Adrenal gland (tissue), 12 donors: ENCODE measurements around the gene CYP3A7. TPM values are rescaled to one million over a fixed set of nuclear protein-coding genes. Genes with fewer than 3 reads are reported as not detected.
"Not testable (repeated sequence)": the region's sequence is repeated elsewhere in the genome, so short reads cannot be mapped to it uniquely, and the experiment has no call there.

Experiments used
- DNase-seq, 7 donors: peaks; one replicate each; pipeline ENCODE4 v3.0.0-alpha.2; 2019 to 2020
- H3K27ac ChIP-seq, 5 donors: fragments of 200-600 bp; sonication (generic) in 4 of 5; 1 replicate in 3 of 5; 2 replicates in 2 of 5; pipeline versions ENCODE4 v1.5.1 to v1.8.0; 2016 to 2020; ENCODE audit warnings: mild to moderate bottlenecking in 1 of 5
- H3K27me3 ChIP-seq: fragments of 200-600 bp; 2 replicates; pipeline ENCODE4 v1.8.0; 2021
- H3K36me3 ChIP-seq, 2 donors: fragments of 200-600 bp; replicated peaks in 1 of 2; 1 replicate in 1 of 2; 2 replicates in 1 of 2; pipeline versions ENCODE4 v1.5.1 to v1.8.0; 2018 to 2022
- H3K4me1 ChIP-seq, 2 donors: fragments of 200-600 bp; replicated peaks in 1 of 2; 1 replicate in 1 of 2; 2 replicates in 1 of 2; pipeline versions ENCODE4 v1.5.1 to v1.8.0; 2018 to 2021
- H3K4me3 ChIP-seq, 4 donors: fragments of 200-600 bp; sonication (generic) in 3 of 4; one replicate each; pipeline ENCODE4 v1.5.1; 2016 to 2018
- H3K9me3 ChIP-seq, 3 donors: fragments of 200-600 bp; sonication (generic) in 1 of 3; replicated peaks in 1 of 3; 1 replicate in 2 of 3; 2 replicates in 1 of 3; pipeline versions ENCODE4 v1.5.1 to v1.8.0; 2016 to 2021
- CTCF ChIP-seq, 6 experiments: fragments of 450-650 bp in 4 of 6; fragments of 200-600 bp in 2 of 6; sonication (generic) in 1 of 6; IDR thresholded peaks; 1 replicate in 5 of 6; 2 replicates in 1 of 6; pipeline versions ENCODE4 v1.5.1 to v1.8.0; 2016 to 2021; ENCODE audit warnings: antibody characterized with exemption in 6 of 6, mild to moderate bottlenecking in 2 of 6, moderate library complexity in 1 of 6
- POLR2A ChIP-seq, 2 donors: fragments of 450-650 bp; IDR thresholded peaks; one replicate each; pipeline ENCODE4 v1.6.1; 2017; ENCODE audit warnings: antibody characterized with exemption in 2 of 2, mild to moderate bottlenecking in 2 of 2, moderate library complexity in 1 of 2
- WGBS, 4 donors: extraction: QIAGEN DNeasy Blood & Tissue Kit in 2 of 4; methylation state at CpG; one replicate each; pipeline versions ENCODE4 v1.1.5 to v1.1.7; 2013 to 2017; 5-methylcytosine and 5-hydroxymethylcytosine counted together
- intact Hi-C, 2 donors: fragments of 100-400 bp; cut with DNase I; formaldehyde crosslinking; loops; one replicate each; pipeline versions ENCODE4 v1.14.1 to v1.15.0; 2022 to 2023
- polyA plus RNA-seq, 3 donors: library from polyadenylated mRNA; stranded (reverse); fragments of 200-250 nt in 2 of 3; fragments of 350-450 nt in 1 of 3; fragmentation: Illumina TruSeq in 1 of 3; extraction: RNeasy Lipid Tissue Mini Kit (QIAGEN cat#74804) in 1 of 3; gene quantifications; one replicate each; pipeline ENCODE4 v1.2.3, GENCODE V29; 2013 to 2014
- total RNA-seq, 9 donors: library from RNA; depleted of rRNA in 4 of 9; stranded (reverse); fragments of >200 nt in 4 of 9; fragments of 120-200 nt in 1 of 9; fragmentation: NEBNext Ultra II Directional in 1 of 9; extraction: Animal tissue kit (Norgen Biotek cat#: 25700) in 1 of 9; gene quantifications; one replicate each; pipeline versions ENCODE4 v1.1.0 to v1.2.4, GENCODE V29; 2013 to 2023
- donor health status: healthy with polysubstance abuse.
- donor health status: Bipolar disorder and iron deficiency.
- donor health status: DM: yes; HTN: yes; CAD: no.
- donor health status: DM: no; HTN: no; CAD: no.
- donor health status: DM: no; HTN: no; CAD: no.
- donor health status: DM: yes; HTN: yes; CAD: no.

The CYP3A7 gene
- total and polyA plus RNA-seq, 12 donors, result 0.09 to 3.0 (median 0.65) TPM; not detected in 3

GRCh38 chr7:99694201-99694911, 40.6 kb downstream of the CYP3A7 start:
- Histone ChIP-seq H3K9me3 (no peaks in the 10 kb centered on the region), H3K27ac (no peak overlapping the region), H3K36me3 (no peaks in the 10 kb centered on the region), H3K4me1 (no peaks in the 10 kb centered on the region), H3K27me3 (no peaks in the 10 kb centered on the region), H3K4me3 (no peak overlapping the region)
- intact Hi-C loops, result no loop called here
- DNase-seq, result no peak
- WGBS, 4 donors, result 84 to 94% (median 90%) methylated on average over 5 of the region's 5 CpGs
- TF ChIP-seq CTCF (IDR thresholded peaks at IDR 0.05) (no peak), POLR2A (IDR thresholded peaks at IDR 0.05) (no peak)

- no peaks in the 10 kb centered on the region for H3K9me3 ChIP-seq
- no peak for TF ChIP-seq CTCF (IDR thresholded peaks at IDR 0.05)
- no peak for TF ChIP-seq POLR2A (IDR thresholded peaks at IDR 0.05)
- H3K27me3 ChIP-seq, result no peaks in the 10 kb centered on the region
- H3K27ac ChIP-seq, result no peak overlapping the region
- H3K4me1 ChIP-seq, result no peaks in the 10 kb centered on the region
- intact Hi-C loops, result no loop called here
- no peaks in the 10 kb centered on the region for H3K36me3 ChIP-seq
- WGBS, 4 donors, result 64 to 72% (median 70%) methylated on average over 8 to 9 of the region's 9 CpGs
- DNase-seq, result no peak
- H3K4me3 ChIP-seq, result no peak overlapping the region
These were observed 41.4 kb downstream of the CYP3A7 start for GRCh38 chr7:99693427-99694200.

GRCh38 chr7:99693100-99693426, 41.9 kb downstream of the CYP3A7 start:
- Histone ChIP-seq H3K27ac (no peak overlapping the region), H3K36me3 (no peaks in the 10 kb centered on the region), H3K9me3 (no peaks in the 10 kb centered on the region), H3K4me3 (no peak overlapping the region), H3K4me1 (no peaks in the 10 kb centered on the region), H3K27me3 (no peaks in the 10 kb centered on the region)
- 68 to 71% methylated on average over 5 of the region's 5 CpGs; no CpG with 5 or more reads in 2 of the 4 donors for WGBS, 4 donors
- no peak for DNase-seq
- TF ChIP-seq POLR2A (IDR thresholded peaks at IDR 0.05) (no peak), CTCF (IDR thresholded peaks at IDR 0.05) (no peak)
- intact Hi-C loops, result no loop called here

- H3K4me1 ChIP-seq, H3K4me3 ChIP-seq, DNase-seq, H3K36me3 ChIP-seq, H3K27ac ChIP-seq, H3K9me3 ChIP-seq, intact Hi-C loops, H3K27me3 ChIP-seq: not testable (repeated sequence)
- 83 to 85% (median 84%) methylated on average over 6 of the region's 6 CpGs for WGBS, 4 donors
These were observed 42.4 kb downstream of the CYP3A7 start for GRCh38 chr7:99692563-99692962.

GRCh38 chr7:99691658-99692057, 43.3 kb downstream of the CYP3A7 start:
- 89 to 100% (median 97%) methylated on average over 1 of the region's 1 CpG for WGBS, 4 donors

GRCh38 chr7:99690918-99691317, 44.1 kb downstream of the CYP3A7 start:
- WGBS, 4 donors, result 91 to 99% (median 96%) methylated on average over 3 to 4 of the region's 4 CpGs
- DNase-seq, H3K27ac ChIP-seq, H3K9me3 ChIP-seq, H3K27me3 ChIP-seq, H3K36me3 ChIP-seq, intact Hi-C loops, H3K4me1 ChIP-seq, H3K4me3 ChIP-seq: not testable (repeated sequence)

More at GRCh38 chr7:99691658-99692057, 43.3 kb downstream of the CYP3A7 start:
- H3K27ac ChIP-seq, H3K9me3 ChIP-seq, H3K27me3 ChIP-seq, H3K36me3 ChIP-seq, H3K4me1 ChIP-seq, H3K4me3 ChIP-seq, intact Hi-C loops, DNase-seq: not testable (repeated sequence)

GRCh38 chr7:99685871-99686608, 49.0 kb downstream of the CYP3A7 start:
- WGBS, 4 donors, result 91 to 95% (median 91%) methylated on average over 13 to 14 of the region's 14 CpGs
- not testable (repeated sequence) for H3K9me3 ChIP-seq

More at GRCh38 chr7:99685871-99686608, 49.0 kb downstream of the CYP3A7 start:
- H3K4me1 ChIP-seq, H3K27me3 ChIP-seq, DNase-seq, H3K27ac ChIP-seq, intact Hi-C loops, H3K36me3 ChIP-seq, H3K4me3 ChIP-seq: not testable (repeated sequence)
